CD14-positive monocyte (primary cell): ENCODE measurements around the gene INPP4B. TPM values are rescaled to one million over a fixed set of nuclear protein-coding genes. Genes with fewer than 3 reads are reported as not detected.

Source experiments
- DNase-seq, 3 donors: peaks; one replicate each; pipeline ENCODE4 v3.0.0-alpha.2; 2011 to 2022
- H2AFZ ChIP-seq: 2 replicates; pipeline ENCODE4 v1.6.0; 2012; ENCODE audit warnings: mild to moderate bottlenecking, low read depth, low read length, inconsistent platforms; ENCODE audit not compliant: insufficient read depth, poor library complexity, severe bottlenecking
- H3K27ac ChIP-seq, 2 donors: 1 replicate in 1 of 2; 2 replicates in 1 of 2; pipeline ENCODE4 v1.5.1; 2012 to 2013; ENCODE audit warnings: low read length in 2 of 2, control low read depth in 1 of 2, inconsistent platforms in 1 of 2, low read depth in 1 of 2, mild to moderate bottlenecking in 1 of 2
- H3K27me3 ChIP-seq, 2 donors: one replicate each; pipeline versions ENCODE4 v1.6.0 to v1.6.1; 2011 to 2013; ENCODE audit warnings: low read length in 2 of 2; ENCODE audit not compliant: control insufficient read depth in 2 of 2, insufficient read depth in 2 of 2
- H3K36me3 ChIP-seq, 2 donors: replicated peaks in 1 of 2; 1 replicate in 1 of 2; 2 replicates in 1 of 2; pipeline versions ENCODE4 v1.5.1 to v1.6.1; 2012 to 2013; ENCODE audit warnings: low read length in 2 of 2, control low read depth in 1 of 2, inconsistent platforms in 1 of 2, mild to moderate bottlenecking in 1 of 2; ENCODE audit not compliant: insufficient read depth in 2 of 2, control insufficient read depth in 1 of 2
- H3K4me1 ChIP-seq, 2 donors: 1 replicate in 1 of 2; 2 replicates in 1 of 2; pipeline versions ENCODE4 v1.5.1 to v1.6.1; 2012 to 2013; ENCODE audit warnings: low read length in 2 of 2, control low read depth in 1 of 2, inconsistent platforms in 1 of 2, mild to moderate bottlenecking in 1 of 2, moderate library complexity in 1 of 2; ENCODE audit not compliant: insufficient read depth in 2 of 2, control insufficient read depth in 1 of 2
- H3K4me2 ChIP-seq: replicated peaks from 2 replicates; pipeline ENCODE3; 2012; ENCODE audit warnings: low read length, moderate library complexity, mild to moderate bottlenecking; ENCODE audit not compliant: poor library complexity, severe bottlenecking; ENCODE audit errors: extremely low read depth
- H3K4me3 ChIP-seq, 3 experiments: fragments of 200-600 bp in 1 of 3; sonication (generic) in 1 of 3; replicated peaks in 1 of 3; 1 replicate in 2 of 3; 2 replicates in 1 of 3; pipeline ENCODE4 v1.5.1; 2011 to 2013; ENCODE audit warnings: low read length in 3 of 3, mild to moderate bottlenecking in 3 of 3, control low read depth in 2 of 3, low read depth in 2 of 3, inconsistent platforms in 1 of 3, moderate library complexity in 1 of 3
- H3K79me2 ChIP-seq: 2 replicates; pipeline ENCODE4 v1.6.0; 2012; ENCODE audit warnings: mild to moderate bottlenecking, control low read depth, inconsistent platforms, low read length, moderate library complexity; ENCODE audit not compliant: insufficient read depth
- H3K9ac ChIP-seq: 2 replicates; pipeline ENCODE4 v1.6.0; 2017; ENCODE audit warnings: low read length, mild to moderate bottlenecking; ENCODE audit not compliant: insufficient read depth, poor library complexity, severe bottlenecking
- H3K9me3 ChIP-seq, 2 donors: replicated peaks in 1 of 2; 1 replicate in 1 of 2; 2 replicates in 1 of 2; pipeline versions ENCODE4 v1.5.1 to v1.6.1; 2012 to 2013; ENCODE audit warnings: low read length in 2 of 2, control low read depth in 1 of 2; ENCODE audit not compliant: control insufficient read depth in 1 of 2, insufficient read depth in 1 of 2
- H4K20me1 ChIP-seq: 2 replicates; pipeline ENCODE4 v1.6.0; 2012; ENCODE audit warnings: mild to moderate bottlenecking, low read length, control low read depth, moderate library complexity; ENCODE audit not compliant: insufficient read depth
- H3K27ac Mint-ChIP-seq, 7 donors: one replicate each; pipeline ENCODE4 v1.8.0; 2020; ENCODE audit warnings: mild to moderate bottlenecking in 7 of 7, mixed read lengths in 7 of 7, moderate library complexity in 6 of 7, inconsistent platforms in 2 of 7
- H3K27me3 Mint-ChIP-seq, 3 donors: one replicate each; pipeline ENCODE4 v1.8.0; 2021 to 2022; ENCODE audit warnings: low read depth in 3 of 3, mild to moderate bottlenecking in 3 of 3, mixed read lengths in 3 of 3, moderate library complexity in 3 of 3, inconsistent platforms in 1 of 3
- H3K36me3 Mint-ChIP-seq, 2 donors: one replicate each; pipeline ENCODE4 v1.8.0; 2020; ENCODE audit warnings: mixed read lengths in 2 of 2, inconsistent platforms in 1 of 2, mild to moderate bottlenecking in 1 of 2
- H3K4me1 Mint-ChIP-seq: one replicate; pipeline ENCODE4 v1.8.0; 2020; ENCODE audit warnings: mild to moderate bottlenecking, mixed read lengths
- H3K4me3 Mint-ChIP-seq, 2 donors: one replicate each; pipeline ENCODE4 v1.8.0; 2020; ENCODE audit warnings: mild to moderate bottlenecking in 2 of 2, mixed read lengths in 2 of 2, moderate library complexity in 1 of 2
- H3K9me3 Mint-ChIP-seq, 7 donors: one replicate each; pipeline ENCODE4 v1.8.0; 2020 to 2022; ENCODE audit warnings: mixed read lengths in 7 of 7, mild to moderate bottlenecking in 6 of 7, moderate library complexity in 6 of 7, inconsistent platforms in 2 of 7
- CTCF ChIP-seq: fragments of 200-600 bp; IDR thresholded peaks from one replicate; pipeline ENCODE4 v1.8.0; 2022; ENCODE audit warnings: antibody characterized with exemption, mild to moderate bottlenecking
- WGBS: methylation state at CpG from one replicate; pipeline ENCODE4 v1.1.5; 2013; ENCODE audit warnings: missing lambda C conversion rate; ENCODE audit not compliant: insufficient coverage; 5-methylcytosine and 5-hydroxymethylcytosine counted together
- intact Hi-C, 2 donors: fragments of 100-400 bp; cut with micrococcal nuclease; formaldehyde crosslinking; loops; one replicate each; pipeline versions ENCODE4 v1.15.0 to v1.15.1; 2023
- polyA plus RNA-seq, 3 donors: library from polyadenylated mRNA; depleted of rRNA in 1 of 3; unstranded in 2 of 3; stranded (reverse) in 1 of 3; fragments of 300-500 nt in 2 of 3; fragments of >200 nt in 1 of 3; fragmentation: Illumina TruSeq in 2 of 3; gene quantifications; 1 replicate in 2 of 3; 2 replicates in 1 of 3; pipeline ENCODE4 v1.2.3, GENCODE V29; 2012 to 2021

INPP4B gene
- polyA plus RNA-seq, 3 donors: 0.13 to 0.38 (median 0.22) TPM

- Histone ChIP-seq H3K4me2 (no peak overlapping the region), H3K27ac (no peak overlapping the region), H3K9ac (no peak overlapping the region), H3K36me3 (no peaks in the 10 kb centered on the region), H3K4me3 (no peak overlapping the region), H3K9me3 (no peaks in the 10 kb centered on the region), H2AFZ (no peak overlapping the region), H3K4me1 (no peaks in the 10 kb centered on the region), H3K79me2 (no peaks in the 10 kb centered on the region), H3K27me3 (no peaks in the 10 kb centered on the region), H4K20me1 (no peaks in the 10 kb centered on the region)
- no peak for TF ChIP-seq CTCF
- intact Hi-C loops: no loop called here
- Mint-ChIP-seq H3K9me3 (peaks cover 0 to 8% (median 3%) of the 10 kb centered on the region in 7 donors), H3K4me3 (no peak overlapping the region), H3K27ac (no peak overlapping the region), H3K4me1 (no peaks in the 10 kb centered on the region), H3K27me3 (peaks cover 0 to 1% (median 0%) of the 10 kb centered on the region in 3 donors), H3K36me3 (no peaks in the 10 kb centered on the region)
- DNase-seq: no peak
- no CpG with 5 or more reads among the region's 1 CpG for WGBS
These were observed 260.7 kb downstream of the INPP4B start for GRCh38 chr4:142585411-142585810.

- H3K27ac ChIP-seq: no peak overlapping the region
- no CpG with 5 or more reads among the region's 1 CpG for WGBS
- intact Hi-C loops: no loop called here
These were observed 262.4 kb downstream of the INPP4B start for GRCh38 chr4:142583708-142584107.

More at GRCh38 chr4:142583708-142584107, 262.4 kb downstream of the INPP4B start:
- Mint-ChIP-seq H3K4me3 (no peak overlapping the region), H3K27me3 (peaks cover 0 to 1% (median 0%) of the 10 kb centered on the region in 3 donors), H3K4me1 (no peaks in the 10 kb centered on the region), H3K27ac (no peak overlapping the region), H3K36me3 (no peaks in the 10 kb centered on the region), H3K9me3 (peaks cover 0 to 5% (median 3%) of the 10 kb centered on the region in 7 donors)
- H2AFZ ChIP-seq: no peak overlapping the region
- no peaks in the 10 kb centered on the region for H3K27me3 ChIP-seq
- H4K20me1 ChIP-seq: no peaks in the 10 kb centered on the region
- no peak overlapping the region for H3K9ac ChIP-seq
- no peaks in the 10 kb centered on the region for H3K9me3 ChIP-seq
- H3K4me3 ChIP-seq: no peak overlapping the region
- H3K79me2 ChIP-seq: no peaks in the 10 kb centered on the region
- H3K36me3 ChIP-seq: no peaks in the 10 kb centered on the region
- DNase-seq: no peak
- H3K4me2 ChIP-seq: no peak overlapping the region
- H3K4me1 ChIP-seq: no peaks in the 10 kb centered on the region
- TF ChIP-seq CTCF: no peak
